ENCODE results near the gene FRY.

DNA sequence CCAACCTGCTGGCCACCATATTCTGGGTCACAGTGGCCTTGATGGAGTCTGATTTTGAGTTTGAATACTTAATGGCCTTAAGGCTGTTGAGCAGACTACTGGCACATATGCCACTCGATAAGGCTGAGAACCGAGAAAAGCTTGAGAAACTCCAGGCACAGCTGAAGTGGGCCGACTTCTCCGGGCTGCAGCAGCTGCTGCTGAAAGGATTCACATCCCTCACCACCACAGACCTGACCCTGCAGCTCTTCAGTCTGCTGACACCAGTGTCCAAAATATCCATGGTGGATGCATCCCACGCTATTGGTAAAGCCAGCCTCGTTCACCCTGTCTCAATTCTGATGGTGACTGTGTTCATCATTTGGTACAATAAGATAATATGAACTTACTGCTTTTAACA is 206.1 kb downstream of the FRY start:
- TF ChIP-seq TAF1 (IDR thresholded peaks at IDR 0.05; ENCODE audit: low read depth): no peak
- TF ChIP-seq YY1 (IDR thresholded peaks at IDR 0.05; ENCODE audit: low read depth): no peak
